Ascending aorta (tissue), 2 donors: ENCODE results near the gene CD6. TPM values are rescaled to one million over a fixed set of nuclear protein-coding genes. Genes with fewer than 3 reads are reported as not detected.

ENCODE experiments used
- DNase-seq, 2 donors: peaks; one replicate each; pipeline ENCODE4 v3.0.0-alpha.2; 2019; ENCODE audit warnings: low spot score in 2 of 2
- H3K27ac ChIP-seq, 2 donors: fragments of 200-600 bp; sonication (generic); one replicate each; pipeline ENCODE4 v1.5.1; 2016 to 2017; ENCODE audit warnings: mild to moderate bottlenecking in 1 of 2
- H3K27me3 ChIP-seq: fragments of 200-600 bp; sonication (generic); one replicate; pipeline ENCODE4 v1.5.1; 2017
- H3K36me3 ChIP-seq, 2 donors: fragments of 200-600 bp; sonication (generic); one replicate each; pipeline ENCODE4 v1.5.1; 2016
- H3K4me1 ChIP-seq, 2 donors: fragments of 200-600 bp; sonication (generic); one replicate each; pipeline ENCODE4 v1.5.1; 2016 to 2017; ENCODE audit warnings: mild to moderate bottlenecking in 1 of 2
- H3K4me3 ChIP-seq, 2 donors: fragments of 200-600 bp; sonication (generic); one replicate each; pipeline ENCODE4 v1.5.1; 2016 to 2017; ENCODE audit warnings: mild to moderate bottlenecking in 1 of 2
- H3K9me3 ChIP-seq, 2 donors: fragments of 200-600 bp; sonication (generic); one replicate each; pipeline ENCODE4 v1.5.1; 2016
- intact Hi-C: fragments of 100-400 bp; cut with DNase I; formaldehyde crosslinking; loops from one replicate; pipeline ENCODE4 v1.15.1; 2023
- total RNA-seq: library from RNA; depleted of rRNA; stranded (reverse); fragments of >200 nt; gene quantifications from one replicate; pipeline ENCODE4 v1.1.0, GENCODE V29; 2016
- TF ChIP-seq, protein P1 (sequence below), 3 experiments: fragments of 200-600 bp in 2 of 3; fragments of 450-650 bp in 1 of 3; sonication (generic) in 2 of 3; IDR thresholded peaks; one replicate each; pipeline ENCODE4 v1.5.1; 2016 to 2019; ENCODE audit warnings: antibody characterized with exemption in 3 of 3, mild to moderate bottlenecking in 1 of 3, moderate library complexity in 1 of 3

CD6 gene
- total RNA-seq, 1 donor from 2014 or later: not detected

DNA sequence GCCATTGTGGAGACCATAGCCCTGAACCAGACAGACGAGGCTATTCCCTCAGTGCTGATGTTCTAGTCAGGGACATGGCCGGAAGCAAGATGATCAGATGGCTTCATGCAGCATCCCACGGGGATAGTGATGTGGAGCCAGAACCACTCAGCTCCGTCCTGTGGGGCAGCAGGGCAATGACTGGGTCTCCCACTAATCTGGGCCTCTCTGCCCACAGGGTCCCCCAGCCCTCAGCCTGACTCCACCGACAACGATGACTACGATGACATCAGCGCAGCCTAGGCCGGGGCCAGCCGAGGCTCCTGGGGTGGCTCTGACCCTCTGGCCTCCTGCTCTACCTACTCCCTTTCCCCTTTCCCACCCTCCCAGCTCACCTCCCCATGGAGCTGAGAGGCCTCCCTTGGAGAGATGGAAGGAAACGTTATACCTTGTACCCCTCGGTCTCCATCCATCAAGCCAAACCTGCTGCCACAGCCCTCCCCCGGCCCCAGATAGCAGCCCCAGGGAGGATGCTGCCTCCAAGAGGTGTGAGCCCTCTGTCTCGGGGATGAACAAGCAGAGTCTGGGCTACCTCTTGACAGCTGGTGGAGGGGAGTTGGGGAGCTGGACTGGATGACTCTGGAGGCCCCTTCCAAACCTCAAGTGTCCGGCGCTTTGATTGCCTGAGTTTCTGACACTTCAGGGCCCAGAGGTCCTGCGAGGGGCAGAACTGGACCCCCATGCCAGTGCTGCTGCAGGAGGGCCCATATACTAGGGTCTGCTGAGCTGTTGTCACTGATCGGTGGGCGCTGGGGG lies 47.8 kb downstream of the CD6 start:
- Histone ChIP-seq H3K4me1 (no peaks in the 10 kb centered on the region), H3K9me3 (no peaks in the 10 kb centered on the region), H3K27ac (no peak overlapping the region), H3K4me3 (no peak overlapping the region), H3K27me3 (no peaks in the 10 kb centered on the region), H3K36me3 (no peaks in the 10 kb centered on the region)
- TF ChIP-seq, protein P1, sequence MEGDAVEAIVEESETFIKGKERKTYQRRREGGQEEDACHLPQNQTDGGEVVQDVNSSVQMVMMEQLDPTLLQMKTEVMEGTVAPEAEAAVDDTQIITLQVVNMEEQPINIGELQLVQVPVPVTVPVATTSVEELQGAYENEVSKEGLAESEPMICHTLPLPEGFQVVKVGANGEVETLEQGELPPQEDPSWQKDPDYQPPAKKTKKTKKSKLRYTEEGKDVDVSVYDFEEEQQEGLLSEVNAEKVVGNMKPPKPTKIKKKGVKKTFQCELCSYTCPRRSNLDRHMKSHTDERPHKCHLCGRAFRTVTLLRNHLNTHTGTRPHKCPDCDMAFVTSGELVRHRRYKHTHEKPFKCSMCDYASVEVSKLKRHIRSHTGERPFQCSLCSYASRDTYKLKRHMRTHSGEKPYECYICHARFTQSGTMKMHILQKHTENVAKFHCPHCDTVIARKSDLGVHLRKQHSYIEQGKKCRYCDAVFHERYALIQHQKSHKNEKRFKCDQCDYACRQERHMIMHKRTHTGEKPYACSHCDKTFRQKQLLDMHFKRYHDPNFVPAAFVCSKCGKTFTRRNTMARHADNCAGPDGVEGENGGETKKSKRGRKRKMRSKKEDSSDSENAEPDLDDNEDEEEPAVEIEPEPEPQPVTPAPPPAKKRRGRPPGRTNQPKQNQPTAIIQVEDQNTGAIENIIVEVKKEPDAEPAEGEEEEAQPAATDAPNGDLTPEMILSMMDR (IDR thresholded peaks at IDR 0.05): no peak
- no peak for DNase-seq
- intact Hi-C loops: no loop called here

DNA sequence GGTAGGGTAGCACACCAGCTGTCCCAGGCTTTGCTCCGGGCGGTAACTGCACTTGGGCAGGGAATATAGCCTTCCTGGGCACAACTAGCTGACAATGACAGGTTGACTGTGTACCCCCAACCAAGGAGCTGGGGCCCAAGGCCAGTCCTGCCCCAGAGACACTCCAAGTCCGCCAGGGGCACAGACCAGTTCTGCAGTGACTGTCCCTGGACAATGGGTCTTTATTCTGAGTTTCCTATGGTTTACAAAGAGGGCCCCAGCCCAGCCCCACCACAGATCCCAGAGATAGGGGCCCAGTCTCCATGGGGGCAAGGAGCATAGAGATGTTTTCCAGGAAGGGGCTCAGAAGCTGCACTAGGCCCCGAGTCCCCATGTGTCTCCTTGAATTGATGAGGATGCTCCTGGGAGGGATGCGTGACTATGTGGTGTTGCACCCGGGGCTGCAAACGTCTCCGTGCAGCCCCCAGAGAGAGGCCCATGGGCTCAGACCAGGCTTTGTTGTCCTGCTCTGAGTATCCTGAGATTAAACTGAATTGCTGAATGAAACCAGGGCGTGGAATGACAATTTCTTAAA lies 48.4 kb downstream of the CD6 start:
- no peaks in the 10 kb centered on the region for H3K9me3 ChIP-seq
- no peak overlapping the region for H3K4me3 ChIP-seq
- DNase-seq: no peak
- H3K27ac ChIP-seq: no peak overlapping the region
- H3K36me3 ChIP-seq: no peaks in the 10 kb centered on the region
- H3K4me1 ChIP-seq: no peaks in the 10 kb centered on the region
- no peaks in the 10 kb centered on the region for H3K27me3 ChIP-seq
- intact Hi-C loops: no loop called here
- TF ChIP-seq, protein P1 (IDR thresholded peaks at IDR 0.05): no peak

DNA sequence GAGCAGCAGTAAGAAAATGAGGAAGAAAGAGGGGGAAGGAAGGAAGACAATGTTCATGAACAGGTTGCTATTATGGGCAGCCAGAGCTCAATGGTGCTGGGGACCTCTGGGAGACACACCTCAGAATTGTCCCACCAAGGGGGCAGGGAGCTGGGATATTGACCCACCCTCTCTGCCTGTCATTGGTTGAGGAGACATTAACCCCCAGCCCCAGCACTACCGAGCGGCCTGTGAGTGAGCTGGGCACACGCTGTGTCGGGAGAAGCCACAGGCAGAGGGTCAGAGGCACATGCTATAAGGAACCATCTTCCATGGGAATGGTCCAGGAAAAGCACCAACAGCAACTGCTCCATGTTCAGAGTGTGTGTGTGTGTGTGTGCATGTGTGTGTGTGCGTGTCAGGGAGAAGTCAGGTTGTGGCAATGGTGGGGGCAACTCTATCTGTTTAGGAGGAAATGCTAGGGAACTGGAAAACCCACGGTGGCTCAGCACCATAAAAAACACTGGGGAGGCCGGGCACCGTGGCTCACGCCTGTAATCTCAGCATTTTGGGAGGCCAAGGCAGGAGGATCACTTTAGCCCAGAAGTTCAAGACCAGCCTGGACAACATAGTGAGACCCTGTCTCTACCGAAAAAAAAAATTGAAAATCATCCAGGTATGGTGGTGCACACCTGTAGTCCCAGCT lies 49.2 kb downstream of the CD6 start:
- TF ChIP-seq, protein P1 (IDR thresholded peaks at IDR 0.05): no peak
- H3K27ac ChIP-seq: no peak overlapping the region
- H3K4me3 ChIP-seq: no peak overlapping the region
- DNase-seq: no peak
- intact Hi-C loops: no loop called here
- no peaks in the 10 kb centered on the region for H3K27me3 ChIP-seq
- no peaks in the 10 kb centered on the region for H3K36me3 ChIP-seq
- H3K9me3 ChIP-seq: no peaks in the 10 kb centered on the region
- no peaks in the 10 kb centered on the region for H3K4me1 ChIP-seq

DNA sequence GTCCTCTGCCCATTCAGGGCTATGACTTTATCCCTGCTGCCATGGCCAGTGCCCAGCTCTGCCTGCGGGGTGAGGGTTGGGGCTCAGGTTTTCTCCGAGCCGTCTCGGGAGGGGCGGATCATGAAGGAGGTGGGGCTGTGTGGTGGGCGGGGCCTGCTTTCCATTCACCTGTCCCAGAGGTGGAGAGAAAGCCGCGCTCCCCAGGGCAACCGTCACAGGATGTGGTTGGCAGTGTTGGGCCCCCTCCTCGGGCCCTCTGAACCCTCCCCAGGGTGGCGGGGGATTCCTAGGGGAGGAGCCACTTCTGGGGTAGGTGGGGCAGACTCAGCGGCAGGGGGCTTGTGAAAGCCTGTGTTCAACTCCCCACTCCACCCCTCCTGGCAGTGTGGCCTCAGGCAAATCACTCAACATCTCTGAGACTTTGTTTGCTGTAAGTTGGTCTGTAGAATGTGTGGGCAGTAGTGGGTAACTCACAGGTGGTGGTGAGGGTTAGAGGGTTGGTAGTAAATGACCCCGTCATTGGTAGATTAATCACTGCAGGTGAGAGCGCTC lies 50.3 kb downstream of the CD6 start:
- H3K27me3 ChIP-seq: no peaks in the 10 kb centered on the region
- no peaks in the 10 kb centered on the region for H3K36me3 ChIP-seq
- H3K4me3 ChIP-seq: no peak overlapping the region
- intact Hi-C loops: no loop called here
- TF ChIP-seq, protein P1 (IDR thresholded peaks at IDR 0.05): no peak
- DNase-seq: no peak
- no peaks in the 10 kb centered on the region for H3K4me1 ChIP-seq
- H3K9me3 ChIP-seq: no peaks in the 10 kb centered on the region
- no peak overlapping the region for H3K27ac ChIP-seq

DNA sequence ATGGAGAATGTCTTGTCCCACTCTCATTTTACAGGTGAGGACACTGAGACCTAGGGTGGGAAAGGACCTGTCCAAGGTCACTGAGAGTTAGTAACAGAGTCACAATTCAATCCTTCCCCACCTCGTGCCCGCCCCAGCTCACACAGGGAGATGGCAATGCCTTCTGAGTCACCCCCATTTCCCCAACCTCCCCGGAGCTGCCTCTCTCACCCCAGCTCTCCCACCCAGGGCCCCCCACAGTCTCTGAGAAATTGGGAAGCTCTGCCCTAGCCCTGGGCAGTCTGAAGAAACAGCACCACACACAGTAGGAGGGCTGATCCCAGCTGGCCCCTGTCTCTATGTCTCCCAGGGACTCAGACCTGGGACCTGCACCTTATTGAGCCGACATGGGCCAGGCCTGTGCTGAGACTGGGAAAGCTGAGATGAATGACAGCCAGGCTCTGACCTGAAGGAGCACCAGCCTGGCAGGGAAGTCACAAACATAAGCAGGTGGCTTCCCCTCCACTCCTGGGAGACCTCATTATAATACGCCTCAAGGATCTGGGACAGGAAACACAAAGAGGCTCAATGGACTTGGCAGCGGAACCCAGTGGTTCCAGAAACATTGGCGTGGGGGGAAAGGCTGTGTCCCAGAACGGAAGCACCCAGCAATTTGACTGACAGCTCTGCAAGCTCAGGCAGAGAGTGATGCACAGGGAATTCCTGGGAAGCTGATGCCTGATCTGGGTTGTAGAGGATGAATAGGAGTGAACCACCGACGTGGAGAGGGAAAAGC lies 51.0 kb downstream of the CD6 start:
- no peak for DNase-seq
- intact Hi-C loops: no loop called here
- H3K9me3 ChIP-seq: no peaks in the 10 kb centered on the region
- no peaks in the 10 kb centered on the region for H3K36me3 ChIP-seq
- H3K4me1 ChIP-seq: no peaks in the 10 kb centered on the region
- TF ChIP-seq, protein P1 (IDR thresholded peaks at IDR 0.05): no peak
- no peak overlapping the region for H3K27ac ChIP-seq
- H3K27me3 ChIP-seq: no peaks in the 10 kb centered on the region
- no peak overlapping the region for H3K4me3 ChIP-seq
